GF-D8 (cell line): ENCODE measurements around the gene PPIG.
"Not testable (repeated sequence)": the region's sequence is repeated elsewhere in the genome, so short reads cannot be mapped to it uniquely, and the experiment has no call there.

ENCODE experiments used
- DNase-seq: peaks from one replicate; lab custom pipeline; 2025; lab: John Stamatoyannopoulos, UW

Gene PPIG

GRCh38 chr2:169596546-169596945, 12.4 kb downstream of the PPIG start:
- not testable (repeated sequence) for DNase-seq

DNA sequence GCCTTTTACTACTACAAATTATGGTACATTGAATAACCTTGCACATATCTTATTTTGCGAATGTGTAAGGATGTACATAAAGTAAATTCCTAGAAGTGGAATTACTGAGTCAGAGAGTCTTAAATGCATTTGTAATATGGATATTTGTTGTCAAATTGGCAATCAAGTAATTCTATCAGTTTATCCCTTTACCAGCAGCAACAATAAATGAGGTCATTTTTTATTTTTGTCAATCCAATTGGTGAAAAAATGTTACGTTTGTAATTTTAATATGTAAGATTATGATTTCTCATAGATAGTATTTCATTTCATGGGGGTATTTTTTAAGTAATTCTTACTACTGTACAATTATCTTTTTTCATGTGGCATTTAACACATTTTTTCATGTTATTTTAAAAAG, 14.8 kb downstream of the PPIG start:
- no peak for DNase-seq

- DNase-seq = no peak
Observed at GRCh38 chr2:169599568-169599967, 15.4 kb downstream of the PPIG start.

DNA sequence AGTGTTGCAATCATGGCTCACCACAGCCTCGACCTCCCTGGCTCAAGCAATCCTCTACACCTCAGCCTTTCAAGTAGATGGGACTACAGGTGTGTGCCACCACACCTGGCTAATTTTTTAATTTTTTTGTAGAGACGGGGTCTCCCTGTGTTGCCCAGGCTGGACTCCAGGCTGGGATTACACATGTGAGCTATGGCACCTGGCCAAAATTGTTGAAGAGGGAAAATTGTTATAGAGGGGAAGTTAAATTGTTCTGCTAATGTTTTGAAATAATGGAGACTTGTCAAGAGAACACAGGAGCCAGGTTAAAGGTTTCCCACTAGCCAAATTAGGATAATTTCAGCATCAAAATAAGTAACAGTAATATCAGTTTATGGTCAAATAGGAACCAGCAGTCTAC, 25.1 kb downstream of the PPIG start:
- DNase-seq = no peak

DNA sequence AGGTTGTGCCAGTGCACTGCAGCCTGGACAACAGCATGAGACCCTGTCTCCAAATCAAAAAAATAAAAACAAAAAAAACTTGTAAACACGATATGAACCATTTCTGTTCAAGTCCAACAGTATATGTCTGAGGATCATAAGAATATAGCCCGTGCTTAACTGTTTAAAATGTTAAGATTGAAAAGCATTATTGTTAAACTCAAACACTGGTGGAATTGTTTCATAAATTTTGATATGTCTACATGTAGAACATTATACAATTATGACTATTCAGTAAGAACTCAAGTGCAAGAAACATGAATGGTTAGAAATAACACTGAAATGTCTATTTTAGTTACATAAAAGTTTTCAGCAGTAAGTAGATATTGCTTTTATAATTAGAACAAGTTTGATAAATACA, 29.7 kb downstream of the PPIG start:
- no peak for DNase-seq

- DNase-seq = not testable (repeated sequence)
Observed at GRCh38 chr2:169615982-169616381, 31.8 kb downstream of the PPIG start.

DNA sequence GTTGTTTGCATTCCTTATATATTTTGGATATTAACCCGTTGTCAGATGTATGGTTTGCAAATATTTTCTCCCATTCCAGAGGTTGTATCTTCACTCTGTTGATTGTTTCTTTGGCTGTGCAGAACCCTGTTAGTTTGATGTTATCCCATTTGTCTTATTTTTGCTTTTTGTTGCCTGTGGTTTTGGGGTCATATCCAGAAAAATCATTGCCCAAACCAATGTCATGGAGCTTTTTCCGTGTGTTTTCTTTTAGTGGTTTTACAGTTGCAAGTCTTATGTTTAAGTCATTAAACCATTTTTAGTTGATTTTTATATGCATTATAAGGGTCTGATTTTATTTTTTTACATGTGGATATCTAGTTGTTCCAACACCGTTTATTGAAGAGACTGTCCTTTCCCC, 35.8 kb downstream of the PPIG start:
- no peak for DNase-seq

DNA sequence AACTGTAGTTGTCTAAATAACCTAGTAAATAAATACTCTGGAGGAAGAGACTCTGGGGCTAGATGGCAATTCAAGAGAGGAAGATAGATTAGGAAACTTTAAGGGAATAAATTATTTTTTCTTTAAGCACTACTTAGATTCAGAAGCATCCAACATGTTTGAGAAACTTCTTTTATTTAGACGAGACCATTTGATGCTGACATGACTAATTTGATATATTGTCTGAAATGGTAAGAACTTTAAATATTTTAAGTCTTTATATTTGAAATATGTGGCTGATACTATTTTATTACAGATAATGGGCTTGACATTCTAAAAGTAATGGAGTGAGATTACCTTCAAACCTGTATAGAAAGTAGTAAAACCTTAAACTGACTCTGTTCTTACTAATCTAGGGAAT, 36.4 kb downstream of the PPIG start:
- no peak for DNase-seq

- no peak for DNase-seq
Observed at GRCh38 chr2:169623235-169623634, 39.1 kb downstream of the PPIG start.

DNA sequence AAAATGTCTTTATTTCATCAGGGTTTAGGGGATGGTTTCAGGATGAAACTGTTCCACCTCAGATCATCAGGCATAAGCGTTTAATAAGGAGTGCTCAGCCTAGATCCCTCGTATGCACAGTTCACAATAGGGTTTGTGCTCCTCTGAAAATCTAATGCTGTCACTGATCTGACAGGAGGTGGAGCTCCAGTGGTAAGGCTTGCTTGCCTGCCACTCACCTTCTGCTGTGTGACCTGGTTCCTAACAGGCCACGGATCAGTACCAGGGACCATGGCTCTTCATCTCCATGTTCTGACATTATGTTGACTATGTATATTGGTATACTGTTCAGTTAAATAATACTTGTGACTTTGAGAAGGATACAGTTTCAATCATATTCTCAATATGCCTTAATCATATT, 41.6 kb downstream of the PPIG start:
- no peak for DNase-seq

DNA sequence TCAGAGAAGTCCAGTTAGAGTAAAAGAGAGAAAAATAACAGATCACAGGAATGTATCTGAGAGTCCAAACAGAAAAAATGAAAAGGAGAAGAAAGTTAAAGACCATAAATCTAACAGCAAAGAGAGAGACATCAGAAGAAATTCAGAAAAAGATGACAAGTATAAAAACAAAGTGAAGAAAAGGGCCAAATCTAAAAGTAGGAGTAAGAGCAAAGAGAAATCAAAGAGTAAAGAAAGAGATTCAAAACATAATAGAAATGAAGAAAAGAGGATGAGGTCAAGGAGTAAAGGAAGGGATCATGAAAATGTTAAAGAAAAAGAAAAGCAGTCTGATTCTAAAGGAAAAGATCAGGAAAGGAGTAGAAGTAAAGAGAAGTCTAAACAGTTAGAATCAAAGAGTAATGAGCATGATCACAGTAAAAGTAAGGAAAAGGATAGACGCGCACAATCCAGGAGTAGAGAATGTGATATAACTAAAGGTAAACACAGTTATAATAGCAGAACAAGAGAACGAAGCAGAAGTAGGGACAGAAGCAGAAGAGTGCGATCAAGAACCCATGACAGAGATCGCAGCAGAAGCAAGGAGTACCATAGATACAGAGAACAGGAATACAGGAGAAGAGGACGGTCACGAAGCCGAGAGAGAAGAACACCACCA, 52.4 kb downstream of the PPIG start:
- no peak for DNase-seq

GRCh38 chr2:169637620-169638019, 53.5 kb downstream of the PPIG start:
- no peak for DNase-seq

GRCh38 chr2:169640104-169640503, 56.0 kb downstream of the PPIG start:
- no peak for DNase-seq

- no peak for DNase-seq
Observed at GRCh38 chr2:169641464-169641863, 57.3 kb downstream of the PPIG start.

GRCh38 chr2:169644173-169644572, 60.0 kb downstream of the PPIG start:
- no peak for DNase-seq

DNA sequence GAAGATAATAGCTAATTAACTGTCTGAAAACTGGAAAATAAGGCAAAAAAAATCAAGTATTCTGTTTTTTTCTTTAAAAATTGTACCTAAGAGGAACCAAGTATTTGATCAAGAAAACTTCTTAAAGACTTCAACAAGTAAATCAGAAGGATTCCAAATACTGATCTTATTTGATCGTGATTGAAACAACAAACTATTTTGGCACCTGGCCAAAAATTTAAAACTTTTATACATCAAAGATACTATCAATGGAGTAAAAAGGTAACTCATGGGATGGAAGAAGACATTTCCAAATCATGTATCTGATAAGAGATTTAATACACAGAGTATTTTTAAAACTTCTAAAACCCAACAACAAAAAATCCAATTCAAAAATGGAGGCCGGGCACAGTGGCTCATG, 63.3 kb downstream of the PPIG start:
- DNase-seq = no peak

DNA sequence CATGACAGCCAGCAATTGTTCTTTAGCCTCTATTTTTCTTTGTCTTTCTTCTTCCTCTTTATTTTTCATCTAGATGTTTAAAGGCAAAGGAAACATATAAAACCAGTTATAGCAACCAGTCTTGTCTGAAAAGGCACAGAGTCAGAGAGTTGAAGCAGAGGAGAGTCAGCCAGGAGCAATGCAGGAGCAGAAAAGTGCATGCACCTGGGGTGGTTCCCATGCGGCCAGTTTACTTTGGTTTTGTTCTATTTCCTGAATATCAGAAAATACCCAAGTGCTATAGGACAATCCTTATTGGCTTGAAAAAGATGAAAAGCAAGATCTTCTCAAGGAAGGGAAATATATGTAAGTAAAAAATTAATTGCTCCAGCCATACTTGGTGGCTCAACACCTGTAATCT, 65.1 kb downstream of the PPIG start:
- no peak for DNase-seq

GRCh38 chr2:169653636-169654035, 69.5 kb downstream of the PPIG start:
- DNase-seq = no peak

- DNase-seq = no peak
Observed at GRCh38 chr2:169656164-169656563, 72.0 kb downstream of the PPIG start.

- no peak for DNase-seq
Observed at GRCh38 chr2:169658877-169659276, 74.7 kb downstream of the PPIG start.

DNA sequence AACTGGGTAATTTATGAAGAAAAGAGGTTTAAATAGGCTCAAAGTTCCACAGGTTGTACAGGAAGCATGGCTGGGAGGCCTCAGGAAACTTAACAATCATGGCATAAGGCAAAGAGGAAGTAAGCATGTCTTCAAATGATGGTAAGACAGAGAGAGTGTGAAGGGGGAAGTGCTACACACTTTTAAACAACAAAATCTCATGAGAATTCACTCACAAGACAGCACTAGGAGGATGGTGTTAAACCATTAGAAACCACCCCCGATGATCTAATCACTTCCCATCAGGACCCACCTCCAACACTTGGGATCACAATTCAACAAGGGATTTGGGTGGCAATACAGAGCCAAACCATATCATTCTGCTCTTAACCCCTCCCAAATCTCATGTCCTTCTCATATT, 75.2 kb downstream of the PPIG start:
- DNase-seq = peak; percentile 70

- DNase-seq = no peak
Observed at GRCh38 chr2:169661265-169661664, 77.1 kb downstream of the PPIG start.

- no peak for DNase-seq
Observed at GRCh38 chr2:169662744-169663143, 78.6 kb downstream of the PPIG start.

DNA sequence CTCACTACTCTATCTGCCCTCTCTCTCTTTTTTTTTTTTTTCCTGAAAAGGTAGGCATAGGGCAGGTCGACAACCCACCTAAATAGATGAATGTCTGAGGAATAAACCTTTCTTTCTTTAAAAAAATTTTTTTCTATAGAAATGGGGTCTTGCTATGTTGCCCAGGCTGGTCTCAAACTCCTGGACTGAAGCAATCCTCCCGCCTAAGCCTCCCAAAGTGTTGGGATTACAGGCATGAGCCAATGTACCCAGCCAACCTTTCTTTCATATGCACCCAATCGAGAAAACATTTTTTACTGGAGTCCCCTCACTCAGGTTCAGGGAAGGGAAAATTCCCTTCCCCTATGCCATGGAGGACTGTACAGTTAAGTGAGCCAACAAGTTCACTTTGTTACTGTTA, 79.1 kb downstream of the PPIG start:
- DNase-seq = no peak

DNA sequence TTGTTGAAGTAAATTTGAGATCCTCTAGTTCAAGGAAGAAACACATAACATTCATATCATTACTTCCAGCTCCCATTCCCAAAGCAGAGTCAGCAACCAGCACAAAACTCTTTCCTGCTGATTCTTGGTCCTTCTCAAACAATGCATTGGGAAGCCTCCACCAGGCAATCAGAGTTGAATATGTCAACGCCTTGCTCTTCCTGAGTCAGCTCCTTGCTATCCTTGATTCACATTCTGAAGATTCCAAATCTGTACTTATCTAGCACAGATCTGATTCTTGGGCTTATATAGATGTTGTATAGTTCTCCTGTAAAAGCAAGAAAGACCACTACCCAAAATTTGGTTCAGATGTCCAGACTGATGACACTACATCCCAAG, 80.4 kb downstream of the PPIG start:
- DNase-seq = no peak
